Activated CD4-positive, alpha-beta memory T cell treated with anti-CD3 and anti-CD28 coated beads for 36 hours (primary cell): ENCODE data around the gene EFNA1. TPM values are rescaled to one million over a fixed set of nuclear protein-coding genes. Genes with fewer than 3 reads are reported as not detected.

Experiments used
- CTCF ChIA-PET: fragments of 350-600 bp; sonication (Branson Sonifier 250); formaldehyde crosslinking; loops from one replicate; lab custom pipeline; 2021; ENCODE audit warnings: antibody characterized with exemption, inconsistent platforms; lab: Charles Lee
- POLR2A ChIA-PET: fragments of 350-600 bp; sonication (Branson Sonifier 250); formaldehyde crosslinking; loops from one replicate; lab custom pipeline; 2021; ENCODE audit warnings: antibody characterized with exemption; lab: Charles Lee
- DNase-seq: peaks from one replicate; pipeline ENCODE4 v3.0.0-alpha.2; 2020
- H3K27ac Mint-ChIP-seq: one replicate; pipeline ENCODE4 v1.8.0; 2021; ENCODE audit warnings: mixed read lengths
- H3K27me3 Mint-ChIP-seq: one replicate; pipeline ENCODE4 v1.8.0; 2021; ENCODE audit warnings: mixed read lengths
- H3K36me3 Mint-ChIP-seq: one replicate; pipeline ENCODE4 v1.8.0; 2021; ENCODE audit warnings: mixed read lengths
- H3K4me1 Mint-ChIP-seq: one replicate; pipeline ENCODE4 v1.8.0; 2021; ENCODE audit warnings: low read depth, mixed read lengths
- H3K4me3 Mint-ChIP-seq: one replicate; pipeline ENCODE4 v1.8.0; 2021; ENCODE audit warnings: mild to moderate bottlenecking, mixed read lengths
- H3K9me3 Mint-ChIP-seq: one replicate; pipeline ENCODE4 v1.8.0; 2021; ENCODE audit warnings: mixed read lengths
- intact Hi-C: fragments of 100-400 bp; cut with micrococcal nuclease; formaldehyde crosslinking; loops from one replicate; pipeline ENCODE4 v1.15.1; 2023
- total RNA-seq, 2 experiments: library from RNA; stranded (reverse); gene quantifications; one replicate each; pipeline ENCODE4 v1.2.3, GENCODE V29; 2021

EFNA1 gene
- total RNA-seq, 2 experiments from 2014 or later, result 0.24 TPM; not detected in 1

DNA sequence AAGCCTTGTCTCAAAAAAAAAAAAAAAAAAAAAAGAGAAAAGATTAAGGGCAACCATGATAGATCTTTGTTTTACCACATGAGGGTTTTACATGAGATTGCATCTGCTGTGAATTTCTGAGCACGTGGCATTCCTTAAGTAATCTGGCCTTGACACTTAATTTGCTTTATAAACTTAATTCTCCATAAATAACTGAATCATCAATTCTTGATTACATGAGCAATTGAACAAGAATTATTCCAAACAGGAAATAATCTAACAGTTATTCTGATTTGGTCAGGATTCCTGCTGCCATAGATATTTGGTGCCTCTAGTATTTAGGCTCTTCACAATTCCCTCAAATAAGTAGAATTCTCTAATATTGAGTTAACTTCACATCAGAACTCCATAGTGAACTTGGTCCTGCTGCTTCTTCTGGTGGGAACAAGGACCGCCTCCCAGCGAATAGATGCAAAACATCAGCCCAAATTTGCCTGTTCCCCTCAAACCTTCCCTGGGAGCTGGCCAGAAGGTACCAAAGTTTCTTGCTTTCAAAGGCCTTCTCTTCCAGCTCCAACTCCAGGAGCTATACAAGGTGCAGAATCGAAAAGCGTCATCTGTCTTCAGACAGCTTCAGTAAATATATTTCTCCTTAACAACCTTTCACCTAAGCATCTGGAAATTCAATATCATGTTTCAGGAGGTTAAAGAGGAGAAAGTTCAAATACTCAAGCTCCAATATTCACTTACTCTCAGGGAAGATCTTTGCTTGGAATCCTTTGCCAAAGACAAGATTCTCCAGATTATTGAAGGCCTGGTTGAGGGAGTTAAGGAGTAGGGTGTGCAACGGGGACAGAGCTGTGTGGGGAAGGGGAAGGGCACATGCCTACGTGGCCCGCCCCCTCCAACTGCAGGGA, 44.4 kb downstream of the EFNA1 start:
- Mint-ChIP-seq H3K27ac (peak overlapping the region; percentile 96), H3K27me3 (no peaks in the 10 kb centered on the region), H3K4me1 (peaks cover 53% of the 10 kb centered on the region), H3K9me3 (no peaks in the 10 kb centered on the region), H3K4me3 (peak overlapping the region; percentile 93), H3K36me3 (peaks cover 23% of the 10 kb centered on the region)
- POLR2A ChIA-PET, result interaction anchor here (1.0 to 7.5 kb wide), 5 partner anchors 21 to 87 kb away, joined by 3 to 70 read pairs (median 6); partner anchors contain the start of gene THBS3
- CTCF ChIA-PET, result interaction anchor here (0.7 to 9.7 kb wide), 35 partner anchors 13 to 1040 kb away, joined by 3 to 274 read pairs (median 5); partner anchors contain the start of genes ADAM15, EFNA4, MTX1 and PMF1
- intact Hi-C loops, result loop anchor here (2.0 to 5.0 kb wide), 5 partner anchors 21 to 170 kb away; partner anchors contain the start of genes MTX1, THBS3 and ZBTB7B
- DNase-seq, result no peak

DNA sequence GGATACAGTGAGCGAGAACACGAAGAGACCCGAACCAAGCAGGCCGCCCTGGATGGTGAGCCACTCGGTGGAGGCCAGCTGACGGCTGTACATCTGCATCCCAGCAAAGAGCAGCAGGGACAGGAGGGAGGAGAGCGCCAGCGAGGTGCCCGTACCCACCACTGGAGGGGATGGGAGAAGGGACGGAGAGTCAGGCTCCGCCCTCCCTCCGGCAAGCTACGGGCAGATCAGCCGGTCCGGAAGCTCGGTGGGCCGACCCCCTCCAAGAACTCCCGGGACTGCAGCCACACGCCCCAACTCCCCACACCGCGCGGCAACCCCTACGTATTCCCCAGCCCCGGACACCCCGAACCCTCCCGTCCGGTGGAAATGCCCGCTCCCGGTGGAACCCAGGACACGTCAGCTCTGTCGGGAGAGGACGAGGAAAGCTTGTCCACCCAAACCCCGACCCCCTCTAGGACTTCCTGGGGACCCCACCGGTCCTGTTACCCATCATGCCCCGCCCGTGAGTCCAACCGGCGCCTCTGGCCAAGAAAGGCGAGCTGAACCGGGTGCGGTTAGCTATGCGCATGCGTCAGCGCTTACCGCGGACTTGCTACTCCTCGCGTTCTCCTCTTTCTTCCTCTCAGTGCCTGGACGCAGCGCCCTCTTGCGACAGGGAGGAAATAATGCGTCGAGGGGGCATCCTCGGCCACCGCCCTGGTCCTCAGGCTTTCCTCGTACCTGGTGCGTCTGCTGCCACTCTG, 45.2 kb downstream of the EFNA1 start, which contains the start of gene KRTCAP2:
Gene KRTCAP2 (minus strand): TSS at position 573 of the 746 bp plus-strand sequence. CDS start 80 bp downstream, at position 493.
- H3K9me3 Mint-ChIP-seq, result no peaks in the 10 kb centered on the region
- H3K4me1 Mint-ChIP-seq, result peaks cover 48% of the 10 kb centered on the region
- CTCF ChIA-PET, result interaction anchor here (0.5 to 9.7 kb wide), 45 partner anchors 9 to 1040 kb away, joined by 3 to 274 read pairs (median 4); partner anchors contain the start of genes ADAM15, EFNA4, MTX1 and PMF1
- H3K36me3 Mint-ChIP-seq, result peaks cover 28% of the 10 kb centered on the region
- peak within 1 kb of the TSS; percentile 96 for H3K27ac Mint-ChIP-seq
- no peaks in the 10 kb centered on the region for H3K27me3 Mint-ChIP-seq
- DNase-seq, result peak; percentile 98
- peak within 1 kb of the TSS; percentile 93 for H3K4me3 Mint-ChIP-seq
- intact Hi-C loops, result loop anchor here (1.0 to 5.0 kb wide), 6 partner anchors 20 to 171 kb away; partner anchors contain the start of genes MTX1, SLC50A1, THBS3 and ZBTB7B
- POLR2A ChIA-PET, result interaction anchor here (0.9 to 7.5 kb wide), 10 partner anchors 12 to 88 kb away, joined by 3 to 70 read pairs (median 3); partner anchors contain the start of gene THBS3

DNA sequence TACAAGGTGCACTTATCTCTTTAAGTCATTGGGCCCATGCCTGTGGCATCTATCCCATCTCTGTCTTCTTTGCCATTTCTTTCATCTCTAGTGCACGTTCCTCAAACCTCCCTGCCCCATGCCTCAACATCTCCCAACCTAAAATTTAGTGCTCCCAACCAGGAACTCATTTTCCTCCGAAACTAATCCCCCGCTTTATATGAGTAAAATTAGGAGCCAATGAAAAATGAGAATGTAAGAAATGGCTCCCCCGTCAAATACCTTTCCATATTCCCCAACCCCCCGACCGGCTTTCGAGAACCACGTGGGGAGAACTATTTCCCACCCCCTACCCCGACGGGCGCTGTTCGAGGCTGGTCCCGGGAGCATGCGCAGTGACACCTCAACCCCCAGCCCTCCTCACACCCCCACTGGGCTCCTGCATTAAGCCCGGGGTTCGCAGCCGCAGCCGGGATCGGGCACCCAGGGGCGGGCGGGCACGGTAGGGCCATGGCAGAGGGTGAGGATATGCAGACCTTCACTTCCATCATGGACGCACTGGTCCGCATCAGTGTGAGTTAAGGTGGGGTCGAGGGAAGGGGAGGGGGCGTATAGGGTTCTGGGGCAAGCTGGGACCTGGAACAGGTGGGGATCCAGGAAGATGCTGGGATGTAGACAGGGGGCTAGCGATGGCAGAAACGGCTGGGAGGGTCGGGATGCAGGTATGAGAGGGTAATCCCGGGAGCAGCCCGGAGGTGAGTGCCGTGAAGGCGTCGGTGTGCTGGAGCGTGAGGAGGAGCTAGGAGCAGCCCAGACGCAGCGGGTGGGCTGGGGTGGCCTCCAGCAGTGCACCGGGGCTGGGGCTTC, 46.0 kb downstream of the EFNA1 start, which contains the start of gene TRIM46:
Gene TRIM46 (plus strand): TSS at position 372 of the 846 bp plus-strand sequence. CDS start 118 bp downstream, at position 490.
- H3K9me3 Mint-ChIP-seq, result no peaks in the 10 kb centered on the region
- H3K36me3 Mint-ChIP-seq, result peaks cover 27% of the 10 kb centered on the region
- peak within 1 kb of the TSS; percentile 96 for H3K27ac Mint-ChIP-seq
- H3K4me1 Mint-ChIP-seq, result peaks cover 47% of the 10 kb centered on the region
- peak; percentile 81 for DNase-seq
- peak within 1 kb of the TSS; percentile 93 for H3K4me3 Mint-ChIP-seq
- CTCF ChIA-PET, result interaction anchor here (0.7 to 9.7 kb wide), 29 partner anchors 8 to 839 kb away, joined by 3 to 274 read pairs (median 7); partner anchors contain the start of genes ADAM15, MTX1, SLC50A1 and THBS3
- no peaks in the 10 kb centered on the region for H3K27me3 Mint-ChIP-seq
- POLR2A ChIA-PET, result interaction anchor here (0.9 to 7.5 kb wide), 12 partner anchors 11 to 89 kb away, joined by 3 to 70 read pairs (median 4); partner anchors contain the start of gene THBS3
- intact Hi-C loops, result loop anchor here (1.0 to 5.0 kb wide), 6 partner anchors 19 to 171 kb away; partner anchors contain the start of genes MTX1, SLC50A1, THBS3 and ZBTB7B

DNA sequence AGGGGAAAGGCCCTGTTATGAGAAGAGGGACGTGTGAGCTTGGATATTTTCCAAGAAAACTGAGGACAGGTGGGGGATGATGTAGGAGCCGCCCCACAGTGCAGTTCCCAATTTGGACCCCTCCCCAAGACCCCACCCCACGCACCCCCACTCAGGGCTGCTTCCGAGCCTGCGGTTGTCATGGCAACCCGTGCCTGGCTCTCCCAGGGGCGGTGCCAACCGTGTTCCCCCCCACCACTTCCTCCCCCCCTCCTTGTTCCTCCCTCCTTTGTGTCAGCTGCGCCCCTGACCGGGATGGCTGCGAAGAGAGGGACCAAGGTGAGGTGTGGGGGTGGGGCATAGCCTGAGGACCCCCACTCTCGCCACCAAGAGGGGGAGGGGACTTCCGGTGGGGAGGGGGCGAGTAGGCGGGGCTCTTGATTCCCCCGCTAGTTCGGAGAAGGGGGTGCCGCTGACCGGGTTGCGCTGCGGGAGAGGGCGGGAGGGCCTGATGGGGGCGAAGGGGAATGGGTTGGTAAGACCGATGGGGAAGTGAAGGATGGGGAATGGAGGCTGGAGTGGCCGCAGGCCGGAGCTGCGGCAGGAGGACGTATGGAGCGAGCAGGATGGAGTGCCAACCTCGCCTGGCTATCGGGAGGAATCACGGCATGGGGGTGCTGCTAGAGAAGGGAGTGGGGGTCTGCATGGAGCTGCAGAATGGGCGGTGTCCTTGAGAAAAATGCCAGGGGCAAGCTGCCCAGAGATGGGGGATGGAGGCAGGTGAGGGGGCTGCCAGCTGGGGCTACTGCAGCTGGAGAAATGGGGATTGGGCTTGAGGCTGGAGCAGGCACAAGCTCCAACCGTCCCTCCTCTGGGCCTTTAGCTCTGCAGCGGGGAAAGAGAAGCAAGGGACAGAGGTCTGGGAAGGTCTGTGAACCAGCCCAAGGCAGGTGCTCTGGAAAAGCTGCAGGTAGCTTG, 46.9 kb downstream of the EFNA1 start:
- POLR2A ChIA-PET, result interaction anchor here (1.5 to 7.5 kb wide), 6 partner anchors 10 to 89 kb away, joined by 5 to 70 read pairs (median 9); partner anchors contain the start of gene THBS3
- peaks cover 47% of the 10 kb centered on the region for H3K4me1 Mint-ChIP-seq
- DNase-seq, result peak; percentile 71
- H3K27ac Mint-ChIP-seq, result peak overlapping the region; percentile 96
- no peaks in the 10 kb centered on the region for H3K27me3 Mint-ChIP-seq
- H3K36me3 Mint-ChIP-seq, result peaks cover 23% of the 10 kb centered on the region
- peak overlapping the region; percentile 93 for H3K4me3 Mint-ChIP-seq
- H3K9me3 Mint-ChIP-seq, result no peaks in the 10 kb centered on the region
- CTCF ChIA-PET, result interaction anchor here (1.2 to 8.5 kb wide), 13 partner anchors 8 to 840 kb away, joined by 3 to 201 read pairs (median 7); partner anchors contain the start of genes MTX1, SLC50A1 and THBS3
- intact Hi-C loops, result loop anchor here (5.0 kb wide), 3 partner anchors 33 to 172 kb away; partner anchors contain the start of genes MTX1, THBS3 and ZBTB7B

DNA sequence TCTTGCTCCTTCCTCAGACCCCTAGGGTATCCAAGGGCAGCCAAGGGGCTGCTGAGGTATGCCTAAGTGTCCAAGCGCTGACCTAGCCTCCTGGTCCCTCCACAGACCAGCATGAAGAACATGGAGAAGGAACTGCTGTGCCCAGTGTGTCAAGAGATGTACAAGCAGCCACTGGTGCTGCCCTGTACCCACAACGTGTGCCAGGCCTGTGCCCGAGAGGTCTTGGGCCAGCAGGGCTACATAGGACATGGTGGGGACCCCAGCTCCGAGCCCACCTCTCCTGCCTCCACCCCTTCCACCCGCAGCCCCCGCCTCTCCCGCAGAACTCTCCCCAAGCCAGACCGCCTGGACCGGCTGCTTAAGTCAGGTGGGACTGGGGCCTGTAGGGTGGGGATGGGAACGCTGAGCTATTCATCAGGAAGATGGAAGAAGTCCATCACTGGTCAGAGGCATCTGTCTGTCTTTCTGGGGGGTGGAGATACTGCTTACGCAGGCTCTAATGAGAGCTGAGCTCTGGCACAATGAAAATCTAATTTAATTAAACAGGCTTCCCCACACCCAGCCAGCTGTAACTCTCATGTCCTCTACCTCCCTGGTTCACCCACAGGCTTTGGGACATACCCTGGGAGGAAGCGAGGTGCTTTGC, 47.7 kb downstream of the EFNA1 start:
- POLR2A ChIA-PET, result interaction anchor here (1.5 to 7.5 kb wide), 5 partner anchors 9 to 90 kb away, joined by 5 to 70 read pairs (median 12); a partner anchor contains a TSS
- no peak for DNase-seq
- no peaks in the 10 kb centered on the region for H3K27me3 Mint-ChIP-seq
- peak overlapping the region; percentile 28 for H3K27ac Mint-ChIP-seq
- H3K4me3 Mint-ChIP-seq, result peak overlapping the region; percentile 93
- intact Hi-C loops, result no loop called here
- H3K36me3 Mint-ChIP-seq, result peaks cover 20% of the 10 kb centered on the region
- H3K9me3 Mint-ChIP-seq, result no peaks in the 10 kb centered on the region
- H3K4me1 Mint-ChIP-seq, result peaks cover 46% of the 10 kb centered on the region
- CTCF ChIA-PET, result interaction anchor here (0.9 to 8.5 kb wide), 15 partner anchors 8 to 841 kb away, joined by 3 to 201 read pairs (median 6); partner anchors contain the start of genes MTX1, PMVK, SLC50A1 and THBS3

DNA sequence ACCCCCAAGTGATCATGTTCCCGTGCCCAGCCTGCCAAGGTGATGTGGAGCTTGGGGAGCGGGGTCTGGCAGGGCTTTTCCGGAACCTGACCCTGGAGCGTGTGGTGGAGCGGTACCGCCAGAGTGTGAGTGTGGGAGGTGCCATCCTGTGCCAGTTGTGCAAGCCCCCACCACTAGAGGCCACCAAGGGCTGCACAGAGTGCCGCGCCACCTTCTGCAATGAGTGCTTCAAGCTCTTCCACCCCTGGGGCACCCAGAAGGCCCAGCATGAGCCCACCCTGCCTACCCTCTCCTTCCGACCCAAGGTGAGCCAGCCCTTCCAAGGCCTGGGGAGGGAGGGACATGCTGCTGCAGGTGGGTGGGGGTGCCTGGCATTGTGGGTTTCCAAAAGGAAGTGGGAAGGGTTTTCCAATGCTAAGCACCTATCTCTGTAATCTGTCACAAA, 48.3 kb downstream of the EFNA1 start:
- intact Hi-C loops, result loop anchor here (1.0 kb wide), 1 partner anchor 50 kb away; no protein-coding TSS in a partner anchor
- Mint-ChIP-seq H3K4me3 (no peak overlapping the region), H3K27ac (no peak overlapping the region), H3K36me3 (peaks cover 20% of the 10 kb centered on the region), H3K9me3 (no peaks in the 10 kb centered on the region), H3K27me3 (no peaks in the 10 kb centered on the region), H3K4me1 (peaks cover 44% of the 10 kb centered on the region)
- ChIA-PET POLR2A (interaction anchor here (1.5 to 7.5 kb wide), 4 partner anchors 9 to 91 kb away, joined by 5 to 70 read pairs (median 13); no protein-coding TSS in a partner anchor), CTCF (interaction anchor here (0.9 to 8.5 kb wide), 14 partner anchors 8 to 239 kb away, joined by 3 to 201 read pairs (median 6); partner anchors contain the start of genes MTX1, PMVK, SLC50A1 and THBS3)
- peak; percentile 47 for DNase-seq

DNA sequence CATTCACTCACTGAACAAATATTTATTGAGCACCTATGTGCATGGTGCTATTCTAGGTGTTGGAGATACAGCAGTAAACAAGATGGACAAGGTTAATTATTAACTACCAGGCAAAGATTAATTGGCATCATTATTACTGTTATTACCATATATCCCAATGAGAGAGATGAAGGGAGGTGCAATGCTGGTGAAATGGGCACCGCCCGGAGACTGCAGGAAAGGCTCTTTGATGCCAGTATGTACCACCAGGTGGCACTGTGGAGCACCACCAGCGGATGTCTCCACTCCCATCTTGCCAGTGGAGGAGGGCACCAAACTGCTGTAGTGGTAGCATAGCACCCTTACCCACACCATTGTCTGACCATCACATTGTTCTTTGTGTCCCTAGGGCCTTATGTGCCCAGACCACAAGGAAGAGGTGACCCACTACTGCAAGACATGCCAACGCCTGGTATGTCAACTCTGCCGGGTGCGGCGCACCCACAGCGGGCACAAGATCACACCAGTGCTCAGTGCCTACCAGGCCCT, 48.9 kb downstream of the EFNA1 start:
- Mint-ChIP-seq H3K27me3 (no peaks in the 10 kb centered on the region), H3K36me3 (peaks cover 20% of the 10 kb centered on the region), H3K4me1 (peaks cover 42% of the 10 kb centered on the region), H3K4me3 (peak overlapping the region; percentile 3), H3K27ac (no peak overlapping the region), H3K9me3 (no peaks in the 10 kb centered on the region)
- peak; percentile 90 for DNase-seq
- intact Hi-C loops, result loop anchor here (1.0 kb wide), 1 partner anchor 50 kb away; no protein-coding TSS in a partner anchor
- CTCF ChIA-PET, result interaction anchor here (0.6 to 8.5 kb wide), 19 partner anchors 8 to 697 kb away, joined by 3 to 201 read pairs (median 5); partner anchors contain the start of genes MTX1, PMVK, SLC50A1 and THBS3
- POLR2A ChIA-PET, result interaction anchor here (3.1 to 7.5 kb wide), 2 partner anchors 17 to 50 kb away, joined by 12 to 70 read pairs; no protein-coding TSS in a partner anchor

DNA sequence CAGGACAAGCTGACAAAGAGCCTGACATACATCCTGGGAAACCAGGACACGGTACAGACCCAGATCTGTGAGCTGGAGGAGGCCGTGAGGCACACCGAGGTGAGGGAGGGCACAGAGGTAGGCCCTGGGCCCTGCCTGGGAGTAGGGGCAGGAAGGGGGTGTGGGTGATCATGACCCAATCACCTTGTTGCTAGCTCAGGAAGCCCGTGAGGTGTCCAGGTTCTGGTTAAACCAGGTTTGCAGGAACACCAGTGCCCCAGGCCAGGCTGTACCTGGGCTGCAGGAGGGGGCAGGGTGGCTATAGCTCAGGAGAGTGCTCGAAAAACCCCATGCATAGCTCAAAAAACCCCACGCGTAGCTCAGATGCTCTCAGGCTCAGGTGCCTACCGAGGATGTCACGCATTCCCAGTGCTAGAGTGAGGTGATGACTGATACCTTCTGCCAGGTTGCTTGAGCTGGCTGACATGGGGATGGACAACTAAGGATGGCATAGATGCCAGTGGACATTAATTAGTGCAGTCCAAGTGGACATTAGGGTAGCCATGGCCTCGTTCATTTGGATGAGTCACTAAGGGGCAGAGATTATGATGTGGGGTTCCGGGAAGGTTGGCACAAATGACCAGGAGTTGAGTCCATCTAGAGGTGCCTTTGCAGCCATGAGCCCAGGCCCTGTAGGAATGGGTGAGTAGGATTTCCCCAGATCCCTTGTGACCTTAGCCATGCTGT, 49.7 kb downstream of the EFNA1 start:
- no peaks in the 10 kb centered on the region for H3K27me3 Mint-ChIP-seq
- H3K4me3 Mint-ChIP-seq, result no peak overlapping the region
- H3K36me3 Mint-ChIP-seq, result peaks cover 16% of the 10 kb centered on the region
- H3K9me3 Mint-ChIP-seq, result no peaks in the 10 kb centered on the region
- POLR2A ChIA-PET, result interaction anchor here (7.5 kb wide), 1 partner anchor 16 kb away, joined by 70 read pairs; no protein-coding TSS in a partner anchor
- intact Hi-C loops, result no loop called here
- CTCF ChIA-PET, result interaction anchor here (0.5 to 8.5 kb wide), 16 partner anchors 8 to 698 kb away, joined by 3 to 201 read pairs (median 4); partner anchors contain the start of genes MTX1 and THBS3
- no peak for DNase-seq
- H3K27ac Mint-ChIP-seq, result no peak overlapping the region
- H3K4me1 Mint-ChIP-seq, result peaks cover 35% of the 10 kb centered on the region
